ENCODE results near the gene CELSR2.

DNA sequence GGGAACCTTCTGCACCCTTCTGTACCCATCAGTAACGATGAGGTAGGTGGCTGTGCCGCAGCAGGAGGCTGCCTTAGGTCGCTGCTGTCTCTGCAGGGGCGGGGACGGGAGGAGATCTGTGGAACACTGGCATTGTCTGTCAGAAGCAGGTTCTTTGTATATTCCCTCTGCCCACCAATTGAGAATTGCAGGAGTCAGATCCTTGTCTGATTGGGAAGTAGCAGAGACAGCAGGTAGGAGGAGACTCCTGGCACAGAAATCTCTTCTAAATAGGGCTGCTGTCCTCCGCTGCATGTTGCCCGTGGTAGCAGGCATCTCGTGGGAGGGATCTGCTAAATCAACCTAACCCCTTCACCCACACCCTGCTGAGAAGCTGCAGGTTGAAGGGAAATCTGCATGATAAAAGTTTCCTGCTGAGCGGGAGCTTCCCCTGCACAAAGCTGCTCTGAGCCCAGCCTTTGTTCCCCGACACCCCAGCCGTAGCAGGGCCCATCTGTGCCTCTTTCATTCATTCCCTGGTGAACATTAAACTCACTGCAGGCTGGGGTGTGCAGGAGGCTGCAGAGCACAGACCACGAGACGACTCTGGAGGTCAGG is 19.7 kb upstream of the CELSR2 start:
- no peak for TF ChIP-seq GATA2 (IDR thresholded peaks at IDR 0.05; ENCODE audit: low read depth, low read length)
- TF ChIP-seq GATA3 (IDR thresholded peaks at IDR 0.05; ENCODE audit: low read depth, low read length) = no peak
